ENCODE results near the gene L3MBTL4.

Gene L3MBTL4

GRCh38 chr18:6044773-6045172 is 369.9 kb downstream of the L3MBTL4 start:
- DNase-seq (ENCODE audit: extremely low spot score): no peak
- TF ChIP-seq, protein P1, sequence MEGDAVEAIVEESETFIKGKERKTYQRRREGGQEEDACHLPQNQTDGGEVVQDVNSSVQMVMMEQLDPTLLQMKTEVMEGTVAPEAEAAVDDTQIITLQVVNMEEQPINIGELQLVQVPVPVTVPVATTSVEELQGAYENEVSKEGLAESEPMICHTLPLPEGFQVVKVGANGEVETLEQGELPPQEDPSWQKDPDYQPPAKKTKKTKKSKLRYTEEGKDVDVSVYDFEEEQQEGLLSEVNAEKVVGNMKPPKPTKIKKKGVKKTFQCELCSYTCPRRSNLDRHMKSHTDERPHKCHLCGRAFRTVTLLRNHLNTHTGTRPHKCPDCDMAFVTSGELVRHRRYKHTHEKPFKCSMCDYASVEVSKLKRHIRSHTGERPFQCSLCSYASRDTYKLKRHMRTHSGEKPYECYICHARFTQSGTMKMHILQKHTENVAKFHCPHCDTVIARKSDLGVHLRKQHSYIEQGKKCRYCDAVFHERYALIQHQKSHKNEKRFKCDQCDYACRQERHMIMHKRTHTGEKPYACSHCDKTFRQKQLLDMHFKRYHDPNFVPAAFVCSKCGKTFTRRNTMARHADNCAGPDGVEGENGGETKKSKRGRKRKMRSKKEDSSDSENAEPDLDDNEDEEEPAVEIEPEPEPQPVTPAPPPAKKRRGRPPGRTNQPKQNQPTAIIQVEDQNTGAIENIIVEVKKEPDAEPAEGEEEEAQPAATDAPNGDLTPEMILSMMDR (IDR thresholded peaks at IDR 0.05; ENCODE audit: control extremely low read depth, extremely low read depth, low read depth, missing control alignments): no peak
- ChIA-PET POLR2A (no interaction called here), CTCF (interaction anchor here (1.5 kb wide), 1 partner anchor 15 kb away, joined by 3 read pairs; no protein-coding TSS in a partner anchor)

- no peak for DNase-seq (ENCODE audit: extremely low spot score)
- TF ChIP-seq, protein P1 (IDR thresholded peaks at IDR 0.05; ENCODE audit: control extremely low read depth, extremely low read depth, low read depth, missing control alignments): no peak
- CTCF ChIA-PET: interaction anchor here (1.5 kb wide), 1 partner anchor 16 kb away, joined by 3 read pairs; no protein-coding TSS in a partner anchor
- POLR2A ChIA-PET: no interaction called here
Observed at GRCh38 chr18:6044319-6044718, 370.4 kb downstream of the L3MBTL4 start.

DNA sequence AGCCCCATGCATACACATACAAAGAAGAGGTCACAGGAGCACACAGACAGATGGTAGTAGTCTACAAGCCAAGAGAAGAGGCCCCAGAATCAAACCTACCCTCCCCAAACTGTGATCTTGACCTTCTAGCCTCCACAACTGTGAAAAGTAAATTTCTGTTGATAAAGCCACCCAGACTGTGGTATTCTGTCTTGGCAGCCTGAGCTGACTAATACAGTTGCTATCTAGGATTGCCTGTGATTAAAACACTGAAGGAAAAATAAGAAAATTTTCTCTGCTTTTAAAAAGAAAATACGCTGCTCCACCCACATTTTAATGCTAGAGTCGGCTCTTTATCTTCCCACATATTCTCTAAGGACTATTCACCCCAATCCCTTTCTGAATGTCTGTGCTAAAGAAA is 375.7 kb downstream of the L3MBTL4 start:
- ChIA-PET CTCF (no interaction called here), POLR2A (no interaction called here)
- TF ChIP-seq, protein P1 (IDR thresholded peaks at IDR 0.05; ENCODE audit: control extremely low read depth, extremely low read depth, low read depth, missing control alignments): no peak
- DNase-seq (ENCODE audit: extremely low spot score): no peak

- no peak for DNase-seq (ENCODE audit: extremely low spot score)
- ChIA-PET CTCF (interaction anchor here (1.1 kb wide), 1 partner anchor 17 kb away, joined by 3 read pairs; no protein-coding TSS in a partner anchor), POLR2A (no interaction called here)
- TF ChIP-seq, protein P1 (IDR thresholded peaks at IDR 0.05; ENCODE audit: control extremely low read depth, extremely low read depth, low read depth, missing control alignments): no peak
Observed at GRCh38 chr18:6031442-6031841, 383.3 kb downstream of the L3MBTL4 start.

GRCh38 chr18:6031002-6031401 is 383.7 kb downstream of the L3MBTL4 start:
- TF ChIP-seq, protein P1 (IDR thresholded peaks at IDR 0.05; ENCODE audit: control extremely low read depth, extremely low read depth, low read depth, missing control alignments): no peak
- ChIA-PET CTCF (interaction anchor here (1.1 kb wide), 1 partner anchor 17 kb away, joined by 3 read pairs; no protein-coding TSS in a partner anchor), POLR2A (no interaction called here)
- no peak for DNase-seq (ENCODE audit: extremely low spot score)

DNA sequence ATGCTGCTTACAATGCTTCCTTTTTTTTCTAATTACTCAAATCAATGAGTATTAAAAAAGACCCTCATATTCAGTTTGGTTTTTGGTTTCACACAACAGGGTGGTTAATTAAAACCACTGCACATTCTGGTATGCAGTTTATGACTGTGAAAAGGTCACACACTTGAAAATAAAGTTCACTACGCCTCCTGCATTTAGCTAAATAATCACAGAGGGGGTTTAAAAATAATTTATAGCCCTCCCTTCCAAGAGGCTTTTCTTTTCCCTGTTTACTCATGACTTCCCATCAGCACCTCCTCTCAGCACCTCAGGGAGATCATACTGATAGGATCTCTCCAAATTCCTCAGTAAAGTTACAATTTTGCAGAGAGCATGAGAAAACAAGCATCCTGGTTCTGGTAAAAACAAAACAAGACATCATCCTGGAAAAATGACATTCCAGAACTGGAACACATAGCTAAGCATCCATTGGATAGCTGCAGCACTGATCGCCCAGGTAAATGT is 389.9 kb downstream of the L3MBTL4 start:
- DNase-seq (ENCODE audit: extremely low spot score): no peak
- CTCF ChIA-PET: interaction anchor here (0.6 to 1.5 kb wide), 3 partner anchors 11 to 497 kb away, joined by 3 to 4 read pairs (median 4); no protein-coding TSS in a partner anchor
- TF ChIP-seq, protein P1 (IDR thresholded peaks at IDR 0.05; ENCODE audit: control extremely low read depth, extremely low read depth, low read depth, missing control alignments): no peak
- POLR2A ChIA-PET: no interaction called here
